ENCODE data around the gene IPO4. TPM values are rescaled to one million over a fixed set of nuclear protein-coding genes. Genes with fewer than 3 reads are reported as not detected.
A peak's percentile ranks its signal among the peaks of the same experiment; 100 is the strongest.

Gene IPO4
- total and polyA plus RNA-seq, 2 of the 13 experiments (the other 11 are each of a cell fraction or from before 2014, with no cell fraction given): 39.0 to 179 TPM

DNA sequence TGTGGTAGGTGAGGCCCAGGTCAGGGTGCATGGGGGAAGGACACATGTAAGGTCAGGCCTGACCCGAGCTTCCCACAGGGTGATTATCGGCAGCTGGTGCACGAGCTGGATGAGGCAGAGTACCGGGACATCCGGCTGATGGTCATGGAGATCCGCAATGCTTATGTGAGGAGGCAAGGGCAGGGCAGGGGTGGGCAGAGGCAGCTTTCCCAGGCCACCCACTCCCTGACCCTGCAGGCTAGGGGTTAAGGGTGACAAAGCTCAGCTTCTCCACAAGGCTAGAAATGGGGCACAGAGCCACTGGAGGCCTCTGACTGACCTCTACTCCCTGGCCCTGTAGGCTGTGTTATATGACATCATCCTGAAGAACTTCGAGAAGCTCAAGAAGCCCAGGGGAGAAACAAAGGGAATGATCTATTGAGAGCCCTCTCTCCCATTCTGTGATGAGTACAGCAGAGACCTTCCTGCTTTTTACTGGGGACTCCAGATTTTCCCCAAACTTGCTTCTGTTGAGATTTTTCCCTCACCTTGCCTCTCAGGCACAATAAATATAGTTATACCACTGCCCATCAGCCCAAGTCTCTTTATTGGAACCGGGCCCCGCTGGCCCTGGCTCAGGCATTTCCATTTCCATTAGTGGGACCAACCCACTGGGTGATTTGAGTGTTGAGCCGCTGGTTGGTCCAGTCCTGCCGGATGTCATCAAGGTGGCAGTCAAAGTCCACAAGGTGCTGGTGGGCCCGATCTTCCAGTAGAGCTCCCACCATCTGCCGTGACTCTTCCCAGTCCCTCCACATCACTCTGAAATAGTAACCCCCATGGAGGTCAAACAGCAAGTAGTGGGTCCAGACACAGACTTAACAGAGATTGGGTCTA is 50.0 kb downstream of the IPO4 start (continued):
- TF ChIP-seq, protein P1, sequence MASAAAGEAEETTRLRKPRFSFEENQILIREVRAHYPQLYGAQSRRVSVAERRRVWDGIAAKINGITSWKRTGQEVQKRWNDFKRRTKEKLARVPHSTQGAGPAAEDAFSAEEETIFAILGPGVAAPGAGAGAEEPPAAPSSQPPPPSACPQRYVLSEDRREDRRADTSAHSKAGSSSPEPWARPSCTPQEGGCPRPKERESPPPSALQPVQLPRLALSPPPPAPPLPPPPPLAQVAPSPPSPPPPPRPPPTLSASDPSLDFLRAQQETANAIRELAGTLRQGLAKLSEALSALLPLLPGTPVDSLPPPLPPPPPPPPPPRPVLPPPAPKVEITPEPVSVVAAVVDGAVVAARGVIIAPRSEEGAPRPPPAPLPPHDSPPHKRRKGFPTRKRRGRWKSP (CRISPR knock-in tag; IDR thresholded peaks at IDR 0.05): no peak
- TF ChIP-seq HNRNPH1 (optimal IDR thresholded peaks at IDR 0.05; ENCODE audit: low read depth, low read length) (peak; percentile 12), ZNF350 (CRISPR knock-in tag; IDR thresholded peaks at IDR 0.05; ENCODE audit: borderline replicate concordance, low read depth) (no peak; the same call in 1 of the 2 replicates), CCAR2 (optimal IDR thresholded peaks at IDR 0.05; ENCODE audit: low read depth, low read length) (no peak), NR0B2 (CRISPR knock-in tag; IDR thresholded peaks at IDR 0.05) (0 out of 2 replicates have a peak, but pooled peaks have one; percentile 55), GZF1 (CRISPR knock-in tag; IDR thresholded peaks at IDR 0.05) (no peak), UBTF (CRISPR knock-in tag; IDR thresholded peaks at IDR 0.05) (peak; percentile 29; the same call in 1 of the 2 replicates), ZNF607 (CRISPR knock-in tag; IDR thresholded peaks at IDR 0.05; ENCODE audit: borderline replicate concordance) (no peak), SRF (IDR thresholded peaks at IDR 0.05; ENCODE audit: low read depth, low read length) (no peak), SRSF1 (optimal IDR thresholded peaks at IDR 0.05; ENCODE audit: low read depth, low read length) (no peak), MYNN (CRISPR knock-in tag; IDR thresholded peaks at IDR 0.05; ENCODE audit: low read depth) (no peak), ZNF337 (CRISPR knock-in tag; IDR thresholded peaks at IDR 0.05; ENCODE audit: borderline replicate concordance, low read depth) (no peak), ZNF335 (CRISPR knock-in tag; IDR thresholded peaks at IDR 0.05) (no peak), SP2 (CRISPR knock-in tag; IDR thresholded peaks at IDR 0.05) (no peak), NFIC (IDR thresholded peaks at IDR 0.05; ENCODE audit: low read length) (no peak)
- TF ChIP-seq, protein P2, sequence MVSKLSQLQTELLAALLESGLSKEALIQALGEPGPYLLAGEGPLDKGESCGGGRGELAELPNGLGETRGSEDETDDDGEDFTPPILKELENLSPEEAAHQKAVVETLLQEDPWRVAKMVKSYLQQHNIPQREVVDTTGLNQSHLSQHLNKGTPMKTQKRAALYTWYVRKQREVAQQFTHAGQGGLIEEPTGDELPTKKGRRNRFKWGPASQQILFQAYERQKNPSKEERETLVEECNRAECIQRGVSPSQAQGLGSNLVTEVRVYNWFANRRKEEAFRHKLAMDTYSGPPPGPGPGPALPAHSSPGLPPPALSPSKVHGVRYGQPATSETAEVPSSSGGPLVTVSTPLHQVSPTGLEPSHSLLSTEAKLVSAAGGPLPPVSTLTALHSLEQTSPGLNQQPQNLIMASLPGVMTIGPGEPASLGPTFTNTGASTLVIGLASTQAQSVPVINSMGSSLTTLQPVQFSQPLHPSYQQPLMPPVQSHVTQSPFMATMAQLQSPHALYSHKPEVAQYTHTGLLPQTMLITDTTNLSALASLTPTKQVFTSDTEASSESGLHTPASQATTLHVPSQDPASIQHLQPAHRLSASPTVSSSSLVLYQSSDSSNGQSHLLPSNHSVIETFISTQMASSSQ (IDR thresholded peaks at IDR 0.05; ENCODE audit: low read depth): no peak
- TF ChIP-seq, protein P2 (CRISPR knock-in tag; IDR thresholded peaks at IDR 0.05; ENCODE audit: borderline replicate concordance): 0 out of 2 replicates have a peak, but pooled peaks have one; percentile 55
- TF ChIP-seq, protein P3, sequence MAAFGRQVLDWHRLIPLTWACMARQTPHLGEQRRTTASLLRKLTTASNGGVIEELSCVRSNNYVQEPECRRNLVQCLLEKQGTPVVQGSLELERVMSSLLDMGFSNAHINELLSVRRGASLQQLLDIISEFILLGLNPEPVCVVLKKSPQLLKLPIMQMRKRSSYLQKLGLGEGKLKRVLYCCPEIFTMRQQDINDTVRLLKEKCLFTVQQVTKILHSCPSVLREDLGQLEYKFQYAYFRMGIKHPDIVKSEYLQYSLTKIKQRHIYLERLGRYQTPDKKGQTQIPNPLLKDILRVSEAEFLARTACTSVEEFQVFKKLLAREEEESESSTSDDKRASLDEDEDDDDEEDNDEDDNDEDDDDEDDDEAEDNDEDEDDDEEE (CRISPR knock-in tag; IDR thresholded peaks at IDR 0.05): no peak

All from HepG2 (cell line).